Esophagus muscularis mucosa (tissue), 4 donors: ENCODE data around the gene CSDE1. TPM values are rescaled to one million over a fixed set of nuclear protein-coding genes. Genes with fewer than 3 reads are reported as not detected.

Experiments
- DNase-seq: peaks from one replicate; pipeline ENCODE4 v3.0.0-alpha.2; 2017; ENCODE audit errors: extremely low spot score
- H3K27ac ChIP-seq, 4 donors: fragments of 200-600 bp; sonication (generic); replicated peaks in 1 of 4; 1 replicate in 3 of 4; 2 replicates in 1 of 4; pipeline ENCODE4 v1.5.1; 2016 to 2019; ENCODE audit warnings: mild to moderate bottlenecking in 1 of 4
- H3K27me3 ChIP-seq, 4 donors: fragments of 200-600 bp; sonication (generic); one replicate each; pipeline versions ENCODE4 v1.5.1 to v1.6.0; 2016 to 2019
- H3K36me3 ChIP-seq, 4 donors: fragments of 200-600 bp; sonication (generic); one replicate each; pipeline ENCODE4 v1.5.1; 2016 to 2019
- H3K4me1 ChIP-seq, 4 donors: fragments of 200-600 bp; sonication (generic); one replicate each; pipeline ENCODE4 v1.5.1; 2016 to 2019
- H3K4me3 ChIP-seq, 4 donors: fragments of 200-600 bp; sonication (generic); 1 replicate in 2 of 4; 2 replicates in 2 of 4; pipeline ENCODE4 v1.5.1; 2016 to 2019; ENCODE audit warnings: mild to moderate bottlenecking in 4 of 4, moderate library complexity in 1 of 4
- H3K9me3 ChIP-seq, 4 donors: fragments of 200-600 bp; sonication (generic); 1 replicate in 3 of 4; 2 replicates in 1 of 4; pipeline ENCODE4 v1.5.1; 2016 to 2019
- CTCF ChIP-seq, 3 experiments: fragments of 200-600 bp in 2 of 3; fragments of 450-650 bp in 1 of 3; sonication (generic) in 2 of 3; IDR thresholded peaks; one replicate each; pipeline ENCODE4 v1.5.1; 2017 to 2019; ENCODE audit warnings: antibody characterized with exemption in 3 of 3, mild to moderate bottlenecking in 2 of 3, moderate library complexity in 1 of 3
- EP300 ChIP-seq: sonication (generic); formaldehyde crosslinking; IDR thresholded peaks from one replicate; pipeline ENCODE4 v1.6.1; 2017; ENCODE audit warnings: antibody characterized with exemption
- POLR2A ChIP-seq: fragments of 450-650 bp; IDR thresholded peaks from one replicate; pipeline ENCODE4 v1.6.1; 2017; ENCODE audit warnings: antibody characterized with exemption, moderate library complexity, mild to moderate bottlenecking, low read depth
- POLR2AphosphoS5 ChIP-seq, 2 donors: sonication (generic); formaldehyde crosslinking; IDR thresholded peaks; one replicate each; pipeline ENCODE4 v1.6.1; 2017; ENCODE audit warnings: antibody characterized with exemption in 2 of 2
- WGBS: methylation state at CpG from one replicate; pipeline ENCODE4 v1.1.5; 2018; 5-methylcytosine and 5-hydroxymethylcytosine counted together
- intact Hi-C: fragments of 100-400 bp; cut with DNase I; formaldehyde crosslinking; loops from one replicate; pipeline ENCODE4 v1.15.1; 2023
- total RNA-seq, 4 donors: library from RNA; depleted of rRNA; stranded (reverse); fragments of >200 nt; gene quantifications; one replicate each; pipeline versions ENCODE4 v1.1.0 to v1.2.1, GENCODE V29; 2016

The CSDE1 gene
- total RNA-seq, 4 donors from 2014 or later, result 614 to 1,394 (median 877) TPM

- peaks cover 0 to 23% (median 0%) of the 10 kb centered on the region in 4 donors for H3K27me3 ChIP-seq
- 92% methylated on average over 3 of the region's 3 CpGs for WGBS
- TF ChIP-seq POLR2AphosphoS5 (IDR thresholded peaks at IDR 0.05) (no peak), EP300 (no peak), POLR2A (no peak), CTCF (IDR thresholded peaks at IDR 0.05) (no peak)
- intact Hi-C loops, result no loop called here
- no peak for DNase-seq
- no peak overlapping the region for H3K4me3 ChIP-seq
- no peaks in the 10 kb centered on the region for H3K4me1 ChIP-seq
- no peaks in the 10 kb centered on the region for H3K36me3 ChIP-seq
- H3K9me3 ChIP-seq, result no peaks in the 10 kb centered on the region
- no peak overlapping the region for H3K27ac ChIP-seq
Observed at GRCh38 chr1:114692947-114693346, 64.8 kb downstream of the CSDE1 start.

GRCh38 chr1:114691061-114691460 lies 66.7 kb downstream of the CSDE1 start:
- H3K36me3 ChIP-seq, result no peaks in the 10 kb centered on the region
- no peak overlapping the region for H3K27ac ChIP-seq
- TF ChIP-seq POLR2AphosphoS5 (IDR thresholded peaks at IDR 0.05) (no peak), CTCF (IDR thresholded peaks at IDR 0.05) (no peak), EP300 (no peak), POLR2A (no peak)
- 83% methylated on average over 2 of the region's 2 CpGs for whole genome bisulfite sequencing
- H3K27me3 ChIP-seq, result peaks cover 0 to 23% (median 0%) of the 10 kb centered on the region in 4 donors
- no peaks in the 10 kb centered on the region for H3K4me1 ChIP-seq
- H3K9me3 ChIP-seq, result no peaks in the 10 kb centered on the region
- DNase-seq, result no peak
- intact Hi-C loops, result no loop called here
- no peak overlapping the region for H3K4me3 ChIP-seq

- intact Hi-C loops, result no loop called here
- TF ChIP-seq CTCF (IDR thresholded peaks at IDR 0.05) (no peak), POLR2AphosphoS5 (IDR thresholded peaks at IDR 0.05) (no peak), POLR2A (no peak), EP300 (no peak)
- peaks cover 0 to 23% (median 0%) of the 10 kb centered on the region in 4 donors for H3K27me3 ChIP-seq
- 75% methylated on average over 1 of the region's 1 CpG for WGBS
- DNase-seq, result no peak
- H3K36me3 ChIP-seq, result no peaks in the 10 kb centered on the region
- no peak overlapping the region for H3K27ac ChIP-seq
- H3K4me3 ChIP-seq, result no peak overlapping the region
- no peaks in the 10 kb centered on the region for H3K4me1 ChIP-seq
- H3K9me3 ChIP-seq, result no peaks in the 10 kb centered on the region
Observed at GRCh38 chr1:114690148-114690547, 67.6 kb downstream of the CSDE1 start.

GRCh38 chr1:114688526-114688925 lies 69.3 kb downstream of the CSDE1 start:
- H3K36me3 ChIP-seq, result no peaks in the 10 kb centered on the region
- TF ChIP-seq POLR2AphosphoS5 (IDR thresholded peaks at IDR 0.05) (no peak), EP300 (no peak), CTCF (IDR thresholded peaks at IDR 0.05) (no peak), POLR2A (no peak)
- 80% methylated on average over 4 of the region's 4 CpGs for WGBS
- no peak for DNase-seq
- intact Hi-C loops, result no loop called here
- H3K4me3 ChIP-seq, result no peak overlapping the region
- no peaks in the 10 kb centered on the region for H3K9me3 ChIP-seq
- H3K27me3 ChIP-seq, result peaks cover 0 to 13% (median 0%) of the 10 kb centered on the region in 4 donors
- no peaks in the 10 kb centered on the region for H3K4me1 ChIP-seq
- H3K27ac ChIP-seq, result no peak overlapping the region

- TF ChIP-seq EP300 (no peak), POLR2AphosphoS5 (IDR thresholded peaks at IDR 0.05) (no peak), POLR2A (no peak), CTCF (IDR thresholded peaks at IDR 0.05) (no peak)
- intact Hi-C loops, result no loop called here
- peaks cover 0 to 11% (median 0%) of the 10 kb centered on the region in 4 donors for H3K27me3 ChIP-seq
- H3K9me3 ChIP-seq, result no peaks in the 10 kb centered on the region
- 90% methylated on average over 5 of the region's 5 CpGs for WGBS
- no peaks in the 10 kb centered on the region for H3K4me1 ChIP-seq
- H3K36me3 ChIP-seq, result no peaks in the 10 kb centered on the region
- no peak for DNase-seq
- H3K27ac ChIP-seq, result no peak overlapping the region
- no peak overlapping the region for H3K4me3 ChIP-seq
Observed at GRCh38 chr1:114685851-114686250, 71.9 kb downstream of the CSDE1 start.
